ENCODE data around the gene PCSK4. TPM values are rescaled to one million over a fixed set of nuclear protein-coding genes. Genes with fewer than 3 reads are reported as not detected.

The PCSK4 gene
- total and polyA plus RNA-seq, 9 of the 15 experiments (the other 6 are each of a cell fraction or from before 2014, with no cell fraction given), result 0.01 to 9.1 (median 2.1) TPM; not detected in 1

GRCh38 chr19:1502433-1503088 lies 12.4 kb upstream of the PCSK4 start:
- POLR2A ChIA-PET, result interaction anchor here (1.4 kb wide), 1 partner anchor 12 kb away, joined by 3 read pairs; the partner anchor contains the start of gene REEP6
- Histone ChIP-seq H3K4me1 (replicated peaks in 1 of 2; ENCODE audit: control insufficient read depth in 2 of 2, insufficient read depth in 2 of 2, low read length in 2 of 2) (peaks cover 9 to 66% of the 10 kb centered on the region in 2 experiments), H3K79me2 (ENCODE audit: control insufficient read depth, insufficient read depth, low read length) (no peaks in the 10 kb centered on the region), H3K4me2 (ENCODE audit: insufficient read depth, low read length) (peak overlapping the region; percentile 77), H3K9ac (ENCODE audit: insufficient read depth in 1 of 2, low read depth in 2 of 2, low read length in 2 of 2) (peak overlapping the region; percentile 73 to 93), H3K36me3 (ENCODE audit: control insufficient read depth, insufficient read depth, low read length) (peaks cover 10% of the 10 kb centered on the region; the same call in 2 of the 3 replicates), H3K4me3 (peak overlapping the region; percentile 23), H3K9me1 (ENCODE audit: control insufficient read depth, insufficient read depth, low read length) (no peaks in the 10 kb centered on the region), H3K9me3 (replicated peaks; ENCODE audit: control insufficient read depth, insufficient read depth, low read depth, low read length) (no peaks in the 10 kb centered on the region), H2AFZ (ENCODE audit: low read depth, low read length) (peak overlapping the region; percentile 95), H3K27ac (ENCODE audit: extremely low read depth, low read depth, low read length) (peak overlapping the region; percentile 68), H4K20me1 (replicated peaks; ENCODE audit: control insufficient read depth, insufficient read depth, low read length) (no peaks in the 10 kb centered on the region), H3K27me3 (ENCODE audit: control insufficient read depth in 2 of 2, insufficient read depth in 2 of 2, low read length in 2 of 2) (no peaks in the 10 kb centered on the region)
- CTCF ChIA-PET (ENCODE audit: low intra/inter-chr PET ratio), result no interaction called here
- intact Hi-C loops (cut with micrococcal nuclease) (no loop called here), in situ Hi-C loops (cut with MboI) (no loop called here)
- no peak for ATAC-seq
- no TSS peak for BruUV-seq (replicated peaks)
- TF ChIP-seq BCOR (IDR thresholded peaks at IDR 0.05) (0 out of 2 replicates have a peak, but pooled peaks have one; percentile 20), MTA3 (IDR thresholded peaks at IDR 0.05; ENCODE audit: borderline replicate concordance) (no peak), ZNF12 (CRISPR knock-in tag; IDR thresholded peaks at IDR 0.05) (0 out of 2 replicates have a peak, but pooled peaks have one; percentile 1), CEBPB (tag; IDR thresholded peaks at IDR 0.05) (peak; percentile 66), SRSF1 (IDR thresholded peaks at IDR 0.05; ENCODE audit: low read depth, low read length) (no peak)
- 48% methylated on average over 14 of the region's 14 CpGs for WGBS (ENCODE audit: insufficient coverage, low coverage, missing lambda C conversion rate)
- no peak for DNase-seq (ENCODE audit: extremely low read depth in 1 of 4, low spot score in 3 of 4)
- FAIRE-seq, result no peak

GRCh38 chr19:1501200-1501595 lies 11.0 kb upstream of the PCSK4 start:
- DNase-seq (ENCODE audit: extremely low read depth in 1 of 4, low spot score in 3 of 4) (no peak), FAIRE-seq (no peak), ATAC-seq (no peak)
- H3K9me3 ChIP-seq (replicated peaks; ENCODE audit: control insufficient read depth, insufficient read depth, low read depth, low read length), result no peaks in the 10 kb centered on the region
- intact Hi-C loops (cut with micrococcal nuclease) (no loop called here), in situ Hi-C loops (cut with MboI) (no loop called here)
- CTCF ChIA-PET (ENCODE audit: low intra/inter-chr PET ratio), result no interaction called here
- no peak overlapping the region for H2AFZ ChIP-seq (ENCODE audit: low read depth, low read length)
- POLR2A ChIA-PET, result interaction anchor here (0.9 to 1.4 kb wide), 3 partner anchors 10 to 46 kb away, joined by 3 read pairs; partner anchors contain the start of gene REEP6
- no peaks in the 10 kb centered on the region for H3K79me2 ChIP-seq (ENCODE audit: control insufficient read depth, insufficient read depth, low read length)
- peaks cover 9% of the 10 kb centered on the region; the same call in 2 of the 3 replicates for H3K36me3 ChIP-seq (ENCODE audit: control insufficient read depth, insufficient read depth, low read length)
- no peak overlapping the region for H3K27ac ChIP-seq (ENCODE audit: extremely low read depth, low read depth, low read length)
- no peaks in the 10 kb centered on the region for H3K27me3 ChIP-seq (ENCODE audit: control insufficient read depth in 2 of 2, insufficient read depth in 2 of 2, low read length in 2 of 2)
- peak overlapping the region in 1 of 2 experiments; percentile 36; a peak in 1 of 4 replicates for H3K9ac ChIP-seq (ENCODE audit: insufficient read depth in 1 of 2, low read depth in 2 of 2, low read length in 2 of 2)
- no peak overlapping the region for H3K4me2 ChIP-seq (ENCODE audit: insufficient read depth, low read length)
- no TSS peak for BruUV-seq (replicated peaks)
- H4K20me1 ChIP-seq (replicated peaks; ENCODE audit: control insufficient read depth, insufficient read depth, low read length), result no peaks in the 10 kb centered on the region
- peaks cover 0 to 66% of the 10 kb centered on the region in 2 experiments; a peak in 4 of 5 replicates for H3K4me1 ChIP-seq (replicated peaks in 1 of 2; ENCODE audit: control insufficient read depth in 2 of 2, insufficient read depth in 2 of 2, low read length in 2 of 2)
- H3K9me1 ChIP-seq (ENCODE audit: control insufficient read depth, insufficient read depth, low read length), result no peaks in the 10 kb centered on the region
- no peak overlapping the region for H3K4me3 ChIP-seq
- WGBS (ENCODE audit: insufficient coverage, low coverage, missing lambda C conversion rate), result 75% methylated on average over 9 of the region's 9 CpGs
- no peak for TF ChIP-seq ZNF75A (CRISPR knock-in tag; IDR thresholded peaks at IDR 0.05)
- TF ChIP-seq ZBTB11 (CRISPR knock-in tag; IDR thresholded peaks at IDR 0.05), result no peak
- no peak for TF ChIP-seq DACH1 (IDR thresholded peaks at IDR 0.05; ENCODE audit: partially characterized antibody)
- peak; percentile 10; the same call in 1 of the 2 replicates for TF ChIP-seq ZFX (CRISPR knock-in tag; IDR thresholded peaks at IDR 0.05)
- no peak for TF ChIP-seq BCL6 (CRISPR knock-in tag; IDR thresholded peaks at IDR 0.05)
- TF ChIP-seq ZNF263 (CRISPR knock-in tag; IDR thresholded peaks at IDR 0.05; ENCODE audit: borderline replicate concordance), result peak; percentile 46; the same call in 1 of the 2 replicates
- TF ChIP-seq ZNF696 (CRISPR knock-in tag; conservative IDR thresholded peaks at IDR 0.05), result no peak
